Epidermal melanocyte (primary cell): Measurements from ENCODE around the gene RAB6B.

Experiments used
- DNase-seq: peaks from one replicate; pipeline ENCODE4 v3.0.0; 2011; ENCODE audit warnings: low spot score; ENCODE audit not compliant: insufficient read length

Gene RAB6B

DNA sequence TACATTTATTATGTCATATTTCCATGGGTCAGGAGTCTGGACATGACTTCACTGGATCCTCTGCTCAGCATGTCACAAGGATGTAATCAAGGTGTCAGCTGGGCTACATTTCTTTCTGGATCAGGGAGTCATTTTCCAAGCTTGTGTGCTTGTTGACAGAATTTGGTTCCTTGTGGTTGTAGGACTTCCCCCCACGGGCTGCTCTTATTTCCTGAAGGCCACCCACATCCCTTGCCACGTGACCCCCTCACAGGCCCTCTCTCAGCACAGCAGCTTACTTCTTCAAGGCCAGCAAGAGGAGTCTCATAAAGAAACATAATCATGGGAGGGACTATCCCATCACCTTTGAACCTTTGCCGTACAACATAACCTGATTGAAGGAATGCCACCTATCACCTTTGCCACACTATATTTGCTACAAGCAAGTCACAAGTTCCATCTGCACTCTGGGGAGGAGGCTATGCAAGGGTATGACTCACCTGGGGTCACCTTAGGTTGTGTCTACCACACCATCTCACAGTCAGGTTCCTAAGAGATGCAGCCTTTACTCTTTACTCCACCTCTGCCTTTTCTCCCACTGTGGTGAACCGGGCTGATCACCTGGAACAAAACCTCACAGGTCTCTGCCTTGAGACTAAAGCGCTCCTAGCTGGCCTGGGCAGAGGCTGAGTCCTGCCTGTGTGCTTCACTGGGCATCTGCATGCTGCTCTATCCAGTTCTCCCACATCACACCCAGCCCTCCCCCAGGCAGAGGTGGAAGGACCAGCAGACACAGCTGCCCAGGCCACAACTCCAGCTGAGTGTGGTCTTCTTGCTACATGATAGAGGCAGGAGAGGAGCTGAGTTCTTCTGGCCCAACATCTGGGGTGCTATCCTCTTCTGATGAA lies 13.5 kb downstream of the RAB6B start:
- no peak for DNase-seq

- DNase-seq = no peak
Measured at GRCh38 chr3:133881492-133881891, 14.2 kb downstream of the RAB6B start.

- no peak for DNase-seq
Measured at GRCh38 chr3:133880886-133881455, 14.7 kb downstream of the RAB6B start.

- no peak for DNase-seq
Measured at GRCh38 chr3:133880287-133880686, 15.4 kb downstream of the RAB6B start.

GRCh38 chr3:133878518-133878917 lies 17.2 kb downstream of the RAB6B start:
- no peak for DNase-seq

DNA sequence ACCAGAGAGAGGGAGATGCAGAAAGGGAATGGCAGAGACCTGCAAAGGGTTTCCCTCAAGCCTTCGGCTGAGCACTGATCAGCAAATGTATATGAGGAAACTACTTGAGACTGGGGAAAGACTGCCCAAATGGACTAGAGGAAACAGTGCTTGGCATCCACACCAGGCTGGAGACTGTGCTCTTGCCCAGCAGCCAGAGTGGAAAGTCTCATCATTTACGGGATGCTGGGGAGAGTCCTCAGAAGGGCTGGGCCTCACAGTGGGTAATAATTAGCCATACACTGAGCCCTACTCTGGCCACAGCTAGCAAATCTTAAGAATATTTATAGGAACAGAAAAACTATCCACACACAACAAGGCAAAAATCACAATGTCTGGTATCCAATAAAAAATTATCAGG lies 18.5 kb downstream of the RAB6B start:
- no peak for DNase-seq

DNA sequence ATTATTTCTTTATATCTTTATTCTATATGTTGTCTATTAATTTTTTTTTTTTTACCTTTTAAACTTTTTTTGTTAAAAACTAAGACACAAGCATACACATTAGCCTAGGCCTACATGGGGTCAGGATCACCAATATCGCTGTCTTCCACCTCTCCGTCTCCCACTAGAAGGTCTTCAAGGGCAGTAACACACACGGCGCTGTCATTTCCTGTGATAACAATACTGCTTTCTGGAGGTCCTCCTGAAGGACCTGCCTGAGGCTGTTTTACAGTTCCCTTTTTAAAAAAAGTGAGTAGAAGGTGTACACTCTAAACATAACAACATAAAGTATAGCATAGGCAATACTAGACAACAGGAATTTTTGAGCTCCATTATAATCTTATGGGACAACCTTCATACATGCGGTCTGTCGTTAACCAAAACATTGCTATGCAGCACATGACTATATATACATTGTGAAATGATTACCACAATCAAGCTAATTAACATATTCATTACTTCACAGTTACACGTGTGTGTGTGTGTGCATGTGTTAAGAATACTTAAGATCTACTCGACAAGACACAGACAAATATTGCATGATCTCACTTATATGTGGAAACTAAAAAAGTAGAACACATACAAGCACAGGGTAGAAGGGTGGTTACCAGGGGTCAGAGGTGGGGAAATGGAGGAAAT lies 20.8 kb downstream of the RAB6B start:
- DNase-seq = no peak

- no peak for DNase-seq
Measured at GRCh38 chr3:133874344-133874743, 21.3 kb downstream of the RAB6B start.

DNA sequence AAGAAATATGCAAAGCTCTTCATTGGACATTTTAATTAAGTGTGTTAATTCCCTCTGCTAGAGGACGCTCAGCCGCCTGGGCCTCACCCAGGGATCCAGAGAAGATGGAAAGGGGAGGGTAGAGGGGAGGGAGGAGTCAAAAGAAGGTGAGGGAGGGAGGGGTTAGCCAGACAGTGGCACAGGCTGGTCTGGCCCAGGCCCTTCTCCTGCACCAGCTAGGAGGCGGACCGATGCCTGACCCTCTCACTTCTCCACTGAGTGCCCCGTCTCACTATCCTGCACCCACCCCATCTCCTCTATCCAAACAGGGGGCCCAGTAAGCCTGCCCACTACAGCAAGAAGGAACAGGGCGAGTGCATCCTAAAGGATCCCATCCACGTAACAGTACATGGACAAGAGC lies 22.9 kb downstream of the RAB6B start:
- DNase-seq = no peak

GRCh38 chr3:133872161-133872560 lies 23.5 kb downstream of the RAB6B start:
- no peak for DNase-seq

DNA sequence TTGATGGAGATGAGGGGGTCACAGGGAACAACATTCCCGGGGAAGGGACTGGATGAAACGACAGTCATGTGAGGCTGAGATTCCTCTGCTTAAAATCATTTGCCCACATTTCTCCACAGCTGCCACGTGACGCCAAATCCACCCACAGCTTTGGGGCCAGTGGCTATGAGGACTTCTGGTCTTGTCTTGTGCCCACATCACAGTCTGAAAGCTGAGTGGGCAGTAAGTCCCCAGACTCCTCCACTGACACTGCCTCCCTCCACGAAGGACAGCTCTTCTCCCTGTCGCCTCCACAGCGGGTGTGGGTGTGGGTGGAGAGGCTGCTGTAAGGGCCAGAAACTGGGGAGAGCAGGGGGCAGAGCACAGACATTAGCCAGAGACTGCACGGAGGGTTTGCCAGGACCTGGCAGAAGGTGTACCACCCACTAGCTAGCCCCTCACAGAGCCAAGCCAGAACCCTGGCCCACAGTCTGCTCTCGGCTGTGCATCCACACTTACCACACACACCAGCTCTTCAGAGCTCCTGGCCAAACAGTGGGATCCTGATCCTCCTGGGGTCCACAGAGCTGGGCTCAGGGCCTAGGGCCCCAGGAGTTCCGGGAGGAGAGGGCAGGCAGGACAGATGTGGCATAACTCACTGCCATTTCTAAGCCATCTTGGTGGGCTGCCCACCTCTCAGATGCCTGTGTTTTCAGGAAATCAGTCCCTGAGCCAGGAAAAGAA lies 24.2 kb downstream of the RAB6B start:
- no peak for DNase-seq

DNA sequence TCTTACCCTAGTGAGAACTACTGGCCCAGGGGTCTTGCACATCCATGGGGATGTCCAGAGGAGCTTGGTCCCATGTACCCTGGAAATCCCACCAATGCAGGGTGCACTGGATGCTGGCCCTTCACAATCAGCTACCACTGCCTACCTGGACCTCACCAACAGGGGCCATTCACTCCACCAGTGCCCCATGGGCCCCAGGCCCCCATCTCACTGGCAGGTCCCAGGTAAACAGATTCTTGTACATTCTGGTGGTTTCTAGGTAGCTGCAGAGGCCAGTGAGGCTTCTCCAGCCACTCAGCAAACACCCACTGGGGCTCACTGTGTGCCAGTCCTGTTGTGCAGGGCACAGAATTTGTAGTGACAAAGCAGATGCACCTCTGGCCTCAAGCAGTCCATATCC lies 24.9 kb downstream of the RAB6B start:
- no peak for DNase-seq

DNA sequence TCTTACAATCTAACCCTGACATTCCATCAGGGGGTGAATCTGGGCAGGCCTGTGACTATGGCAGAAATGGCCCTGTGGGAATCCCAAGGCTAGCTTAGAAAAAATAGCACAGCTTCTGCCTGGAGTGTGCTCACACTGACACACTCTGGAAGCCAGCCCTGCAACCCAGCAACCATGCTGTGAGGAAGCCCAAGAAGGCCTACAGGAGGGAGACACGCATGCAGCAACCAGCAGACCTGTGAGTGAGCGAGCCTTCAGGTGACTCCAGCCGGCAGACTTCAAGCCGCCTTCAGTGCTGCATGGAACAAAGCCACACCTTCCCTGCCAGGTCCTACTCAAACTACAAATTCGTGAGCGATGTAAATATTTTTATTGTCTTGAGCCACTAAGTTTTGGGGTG lies 26.1 kb downstream of the RAB6B start:
- no peak for DNase-seq

- DNase-seq = no peak
Measured at GRCh38 chr3:133868758-133869475, 26.8 kb downstream of the RAB6B start.

DNA sequence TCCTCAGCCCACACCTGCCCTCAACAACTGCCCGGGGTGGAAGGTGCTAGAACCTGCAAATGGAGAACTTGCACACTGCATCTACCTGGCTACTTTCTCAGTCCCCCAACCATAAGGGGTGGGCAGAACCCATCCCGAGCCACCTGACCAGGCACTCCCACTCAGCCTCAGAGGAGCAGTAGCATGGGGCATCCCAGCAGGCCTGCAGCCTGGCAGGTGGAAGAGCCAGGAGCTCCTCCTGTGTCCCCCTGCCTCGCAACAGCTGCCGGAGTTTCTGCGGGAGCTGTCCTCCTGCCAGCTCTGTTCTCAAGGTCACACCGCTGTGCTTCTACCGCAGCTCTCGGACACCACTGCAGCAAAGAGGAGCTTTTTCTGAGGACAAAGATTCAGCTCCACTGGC lies 27.5 kb downstream of the RAB6B start:
- DNase-seq = no peak

GRCh38 chr3:133866141-133866540 lies 29.5 kb downstream of the RAB6B start:
- no peak for DNase-seq

DNA sequence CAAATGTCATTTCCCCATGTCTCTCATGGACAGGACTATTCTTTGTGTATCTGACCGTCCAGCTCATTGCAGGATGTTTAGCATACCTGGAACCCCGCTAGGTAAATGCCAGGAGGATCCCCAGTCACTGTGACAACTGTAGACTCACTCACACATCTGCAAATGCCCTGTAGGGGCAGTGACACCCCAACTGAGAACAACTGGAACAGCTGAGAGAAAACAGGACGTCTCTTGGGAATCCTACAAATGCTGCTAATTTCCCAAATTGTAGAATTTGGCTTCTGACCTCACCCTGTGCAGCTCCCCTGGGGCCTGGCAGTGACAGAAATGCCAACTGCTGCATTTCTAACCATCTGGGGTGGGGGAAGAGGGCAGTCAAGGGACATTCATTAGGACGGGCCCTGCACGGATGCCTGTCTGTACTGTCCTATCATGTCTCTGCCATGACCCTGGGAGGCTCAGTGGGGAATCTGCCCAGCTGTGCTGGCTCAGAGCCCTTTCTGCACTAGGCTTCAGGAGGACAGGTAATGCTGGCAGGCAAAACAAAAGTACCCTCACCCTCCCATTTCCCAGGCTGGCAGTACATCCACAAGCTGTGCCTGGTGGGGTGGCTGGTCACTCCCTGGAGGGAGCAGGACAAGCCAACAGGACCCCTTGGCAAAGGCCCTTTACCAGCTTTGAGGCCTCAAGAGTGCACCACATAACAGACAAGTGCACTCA lies 30.4 kb downstream of the RAB6B start:
- DNase-seq = no peak

DNA sequence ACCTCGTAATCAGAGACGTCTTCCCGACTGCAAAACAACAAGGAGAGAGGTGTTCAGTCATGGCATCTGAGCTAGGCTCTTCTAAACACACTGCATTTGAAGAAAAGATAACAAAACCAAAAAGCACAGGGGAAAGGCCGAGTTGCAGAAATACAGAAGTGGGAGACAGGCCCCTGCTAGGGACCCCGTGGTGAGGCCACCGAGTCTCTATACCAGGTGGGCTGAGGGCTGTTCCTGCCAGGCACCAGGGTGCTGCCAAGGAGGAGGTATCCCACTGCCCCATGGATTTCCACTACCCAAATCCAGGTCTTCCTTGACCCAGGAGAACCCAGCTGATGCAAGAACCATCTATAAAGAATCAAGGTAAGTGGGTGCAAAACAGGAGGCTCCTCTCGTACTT lies 31.1 kb downstream of the RAB6B start:
- DNase-seq = no peak

- no peak for DNase-seq
Measured at GRCh38 chr3:133863911-133864310, 31.8 kb downstream of the RAB6B start.

GRCh38 chr3:133862161-133862560 lies 33.5 kb downstream of the RAB6B start:
- no peak for DNase-seq

DNA sequence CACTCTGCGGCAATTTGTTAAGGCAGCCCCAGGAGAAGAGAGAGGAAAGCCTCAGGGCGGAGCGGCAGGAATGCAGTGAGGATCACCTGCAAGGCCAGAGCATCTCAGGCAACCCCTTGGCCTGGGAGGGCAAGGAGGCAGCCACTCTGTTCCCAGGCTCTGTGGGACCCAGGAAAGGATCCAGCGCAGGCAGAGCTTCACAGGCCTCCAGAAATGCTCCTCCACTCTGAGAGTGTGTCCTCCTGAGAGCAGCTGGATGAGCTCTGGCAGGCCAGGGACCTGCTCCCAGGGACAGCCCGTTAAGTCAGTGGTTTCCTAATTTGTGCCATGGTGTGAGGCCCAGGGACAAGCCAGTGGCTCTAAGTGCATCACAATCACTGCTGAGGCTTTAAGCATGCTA lies 35.2 kb downstream of the RAB6B start:
- DNase-seq = no peak
